ENCODE data around the gene CEL.

DNA sequence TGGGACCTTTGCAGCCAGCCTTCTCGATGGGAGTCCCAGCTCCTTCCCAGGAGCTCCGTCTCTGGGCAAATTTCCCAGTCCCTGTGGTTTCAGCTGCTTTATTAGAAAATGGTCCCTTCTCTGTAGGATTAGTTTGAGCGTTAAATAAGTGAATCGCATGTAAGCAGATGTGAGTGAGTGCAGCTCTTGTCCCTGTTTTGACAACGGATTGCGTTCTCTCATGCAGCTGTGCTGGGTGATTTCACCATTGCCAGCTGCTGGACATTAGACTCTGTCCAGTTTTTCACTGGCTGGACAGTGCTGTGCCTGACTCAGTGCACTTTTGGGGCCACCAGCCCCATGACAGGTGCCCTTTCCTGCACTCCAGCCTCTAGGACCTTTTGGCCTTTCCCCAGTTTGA is 11.6 kb upstream of the CEL start:
- TF ChIP-seq POLR2A (IDR thresholded peaks at IDR 0.05), result no peak
- TF ChIP-seq CTCF (IDR thresholded peaks at IDR 0.05), result no peak

Measured in lower leg skin (tissue), 3 donors.